ENCODE measurements around the gene KRTAP2-2.

Gene KRTAP2-2

GRCh38 chr17:41026715-41027471 is 28.1 kb downstream of the KRTAP2-2 start, which contains the start of gene KRTAP1-5:
Gene KRTAP1-5, minus strand, starts transcription at chr17:41027208. Its CDS starts 53 bp downstream, at chr17:41027155.
- no peak for DNase-seq (ENCODE audit: low read depth, low spot score)

- no peak for DNase-seq (ENCODE audit: low read depth, low spot score)
Measured at GRCh38 chr17:41024697-41025096, 30.3 kb downstream of the KRTAP2-2 start.

- DNase-seq (ENCODE audit: low read depth, low spot score): no peak
Measured at GRCh38 chr17:41020336-41020735, 34.7 kb downstream of the KRTAP2-2 start.

GRCh38 chr17:41019415-41019814 is 35.6 kb downstream of the KRTAP2-2 start:
- DNase-seq (ENCODE audit: low read depth, low spot score): no peak

GRCh38 chr17:41018541-41018940 is 36.5 kb downstream of the KRTAP2-2 start:
- DNase-seq (ENCODE audit: low read depth, low spot score): no peak

- DNase-seq (ENCODE audit: low read depth, low spot score): no peak
Measured at GRCh38 chr17:41016578-41017215, 38.3 kb downstream of the KRTAP2-2 start.

- no peak for DNase-seq (ENCODE audit: low read depth, low spot score)
Measured at GRCh38 chr17:41015454-41015853, 39.6 kb downstream of the KRTAP2-2 start.

- no peak for DNase-seq (ENCODE audit: low read depth, low spot score)
Measured at GRCh38 chr17:41013606-41014005, 41.4 kb downstream of the KRTAP2-2 start.

GRCh38 chr17:41013181-41013580 is 41.8 kb downstream of the KRTAP2-2 start:
- DNase-seq (ENCODE audit: low read depth, low spot score): no peak

- no peak for DNase-seq (ENCODE audit: low read depth, low spot score)
Measured at GRCh38 chr17:41012326-41013120, 42.5 kb downstream of the KRTAP2-2 start.

- DNase-seq (ENCODE audit: low read depth, low spot score): no peak
Measured at GRCh38 chr17:41010441-41010840, 44.6 kb downstream of the KRTAP2-2 start.

- DNase-seq (ENCODE audit: low read depth, low spot score): no peak
Measured at GRCh38 chr17:41009936-41010335, 45.1 kb downstream of the KRTAP2-2 start.

GRCh38 chr17:41009301-41009760 is 45.7 kb downstream of the KRTAP2-2 start:
- DNase-seq (ENCODE audit: low read depth, low spot score): no peak

- DNase-seq (ENCODE audit: low read depth, low spot score): no peak
Measured at GRCh38 chr17:41008811-41009210, 46.2 kb downstream of the KRTAP2-2 start, which contains the start of gene KRTAP3-1. Gene KRTAP3-1, minus strand, starts transcription at chr17:41009128. Its CDS starts 54 bp downstream, at chr17:41009074.
